HepG2 (cell line): ENCODE data around the gene SLC7A10. TPM values are rescaled to one million over a fixed set of nuclear protein-coding genes. Genes with fewer than 3 reads are reported as not detected.

Experiments
- AGO2 ChIP-seq: fragments of 200-400 bp; formaldehyde crosslinking; optimal IDR thresholded peaks from 2 replicates; pipeline ENCODE3; 2017; ENCODE audit warnings: mild to moderate bottlenecking, low read depth, low read length, moderate library complexity
- ATM ChIP-seq: fragments of 450-650 bp; IDR thresholded peaks from 2 replicates; pipeline ENCODE4 v1.7.1; 2017; ENCODE audit warnings: mild to moderate bottlenecking, borderline replicate concordance
- HCFC1 ChIP-seq: fragments of 150-350 bp; IDR thresholded peaks from 2 replicates; pipeline ENCODE4 v1.6.1; 2014; ENCODE audit warnings: low read depth, low read length
- HMG20B ChIP-seq: conservative IDR thresholded peaks from 2 replicates; pipeline ENCODE4 v1.6.1; 2016; ENCODE audit warnings: missing genetic modification reagents, missing compliant biosample characterization
- HMGA1 ChIP-seq: sonication (generic); formaldehyde crosslinking; conservative IDR thresholded peaks from 2 replicates; pipeline ENCODE4 v1.4.0; 2020; ENCODE audit warnings: missing genetic modification reagents
- KDM1A ChIP-seq: IDR thresholded peaks from 2 replicates; pipeline ENCODE4 v1.6.1; 2016; ENCODE audit warnings: missing compliant biosample characterization
- KDM4B ChIP-seq: sonication (generic); formaldehyde crosslinking; IDR thresholded peaks from 2 replicates; pipeline ENCODE4 v1.4.0; 2020; ENCODE audit warnings: missing genetic modification reagents
- NAIF1 ChIP-seq: sonication (generic); formaldehyde crosslinking; IDR thresholded peaks from 2 replicates; pipeline ENCODE4 v1.5.0; 2020; ENCODE audit warnings: mild to moderate bottlenecking, missing genetic modification reagents, borderline replicate concordance
- NFIC ChIP-seq: IDR thresholded peaks from 2 replicates; pipeline ENCODE4 v1.6.1; 2012; ENCODE audit warnings: mild to moderate bottlenecking, low read length, inconsistent platforms
- POGZ ChIP-seq: sonication (generic); formaldehyde crosslinking; IDR thresholded peaks from 2 replicates; pipeline ENCODE4 v1.4.0; 2020; ENCODE audit warnings: mild to moderate bottlenecking, missing genetic modification reagents
- SKI ChIP-seq: fragments of 450-650 bp; IDR thresholded peaks from one replicate; pipeline ENCODE4 v1.6.1; 2018; ENCODE audit warnings: mild to moderate bottlenecking; ENCODE audit not compliant: partially characterized antibody
- SYNCRIP ChIP-seq: fragments of 200-400 bp; formaldehyde crosslinking; IDR thresholded peaks from 2 replicates; pipeline ENCODE4 v1.6.1; 2018; ENCODE audit warnings: mild to moderate bottlenecking, low read depth, low read length; ENCODE audit not compliant: insufficient read depth
- TBL1XR1 ChIP-seq: fragments of 150-350 bp; IDR thresholded peaks from 2 replicates; pipeline ENCODE4 v1.6.1; 2014; ENCODE audit warnings: borderline replicate concordance, low read length; ENCODE audit not compliant: partially characterized antibody
- ZBTB1 ChIP-seq: sonication (generic); formaldehyde crosslinking; IDR thresholded peaks from 2 replicates; pipeline ENCODE4 v1.4.0; 2020; ENCODE audit warnings: missing genetic modification reagents, borderline replicate concordance
- ZEB1 ChIP-seq: IDR thresholded peaks from 2 replicates; pipeline ENCODE4 v1.6.1; 2012; ENCODE audit warnings: mild to moderate bottlenecking, low read depth, inconsistent platforms; ENCODE audit not compliant: insufficient replicate concordance
- ZFP62 ChIP-seq: sonication (generic); formaldehyde crosslinking; IDR thresholded peaks from 2 replicates; pipeline ENCODE4 v1.4.0; 2020; ENCODE audit warnings: missing genetic modification reagents
- ZNF343 ChIP-seq: sonication (generic); formaldehyde crosslinking; IDR thresholded peaks from 2 replicates; pipeline ENCODE4 v1.4.0; 2020; ENCODE audit warnings: mild to moderate bottlenecking, missing genetic modification reagents
- ZNF44 ChIP-seq: sonication (generic); formaldehyde crosslinking; IDR thresholded peaks from 2 replicates; pipeline ENCODE4 v1.5.1; 2020; ENCODE audit warnings: mild to moderate bottlenecking, missing genetic modification reagents
- ZNF563 ChIP-seq: sonication (generic); formaldehyde crosslinking; IDR thresholded peaks from 2 replicates; pipeline ENCODE4 v1.8.0; 2022; ENCODE audit warnings: mild to moderate bottlenecking, moderate library complexity, missing genetic modification reagents
- ZZZ3 ChIP-seq: sonication (generic); formaldehyde crosslinking; IDR thresholded peaks from 2 replicates; pipeline ENCODE4 v1.4.0; 2020; ENCODE audit warnings: missing genetic modification reagents, mild to moderate bottlenecking, borderline replicate concordance
- polyA plus RNA-seq, 8 experiments: library from polyadenylated mRNA; depleted of rRNA in 3 of 8; stranded (reverse) in 7 of 8; unstranded in 1 of 8; fragments of >200 nt; fragmentation: Illumina TruSeq in 4 of 8; extraction: Trizol in 4 of 8; gene quantifications; 2 replicates each; pipeline versions ENCODE4 v1.2.1 to v1.2.3, GENCODE V29; 2011 to 2016; ENCODE audit warnings: low read depth in 4 of 8, missing spikeins in 1 of 8, mixed read lengths in 1 of 8; ENCODE audit not compliant: insufficient read depth in 1 of 8
- total RNA-seq, 5 experiments: library from RNA; depleted of rRNA; stranded (reverse); fragments of >200 nt; fragmentation: Illumina TruSeq; extraction: Trizol; gene quantifications; 2 replicates each; pipeline ENCODE4 v1.2.3, GENCODE V29; 2016; ENCODE audit warnings: low read depth in 1 of 5
- TF ChIP-seq, protein P1 (sequence below): IDR thresholded peaks from 2 replicates; pipeline ENCODE4 v1.6.1; 2016
- TF ChIP-seq, protein P2 (sequence below): sonication (generic); formaldehyde crosslinking; conservative IDR thresholded peaks from 2 replicates; pipeline ENCODE4 v1.8.1; 2023; ENCODE audit warnings: missing genetic modification reagents
- TF ChIP-seq, protein P3 (sequence below): sonication (generic); formaldehyde crosslinking; conservative IDR thresholded peaks from 2 replicates; pipeline ENCODE4 v1.4.0; 2020; ENCODE audit warnings: mild to moderate bottlenecking, missing genetic modification reagents, moderate library complexity
- TF ChIP-seq, protein P4 (sequence below): sonication (generic); formaldehyde crosslinking; IDR thresholded peaks from 2 replicates; pipeline ENCODE4 v1.9.0; 2021; ENCODE audit warnings: missing genetic modification reagents, borderline replicate concordance

The SLC7A10 gene
- total and polyA plus RNA-seq, 2 of the 13 experiments (the other 11 are each of a cell fraction or from before 2014, with no cell fraction given): 1.1 to 2.2 TPM

DNA sequence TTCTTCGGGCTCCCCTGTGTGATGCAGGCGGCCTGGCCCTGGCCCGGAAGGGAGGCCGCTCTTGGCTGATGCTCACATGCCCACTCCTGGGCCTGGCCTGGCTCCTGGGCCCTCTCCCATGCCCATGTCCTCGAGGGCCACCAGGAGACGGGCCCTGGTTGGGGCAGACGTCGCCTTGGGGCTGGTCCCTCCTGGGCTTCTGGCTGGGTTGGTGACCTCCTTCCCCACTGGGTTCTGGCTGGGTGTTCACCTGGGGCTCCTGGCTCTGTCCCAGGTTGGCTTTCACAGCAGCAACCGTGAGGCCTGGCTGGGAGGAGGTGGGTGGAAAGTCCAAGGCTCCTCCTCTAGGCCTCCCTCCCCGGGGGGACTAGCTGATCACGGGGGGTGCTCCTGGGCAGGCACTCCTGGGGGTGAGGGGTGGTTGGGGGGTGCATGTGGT, 15.5 kb upstream of the SLC7A10 start (continued):
- TF ChIP-seq, protein P1, sequence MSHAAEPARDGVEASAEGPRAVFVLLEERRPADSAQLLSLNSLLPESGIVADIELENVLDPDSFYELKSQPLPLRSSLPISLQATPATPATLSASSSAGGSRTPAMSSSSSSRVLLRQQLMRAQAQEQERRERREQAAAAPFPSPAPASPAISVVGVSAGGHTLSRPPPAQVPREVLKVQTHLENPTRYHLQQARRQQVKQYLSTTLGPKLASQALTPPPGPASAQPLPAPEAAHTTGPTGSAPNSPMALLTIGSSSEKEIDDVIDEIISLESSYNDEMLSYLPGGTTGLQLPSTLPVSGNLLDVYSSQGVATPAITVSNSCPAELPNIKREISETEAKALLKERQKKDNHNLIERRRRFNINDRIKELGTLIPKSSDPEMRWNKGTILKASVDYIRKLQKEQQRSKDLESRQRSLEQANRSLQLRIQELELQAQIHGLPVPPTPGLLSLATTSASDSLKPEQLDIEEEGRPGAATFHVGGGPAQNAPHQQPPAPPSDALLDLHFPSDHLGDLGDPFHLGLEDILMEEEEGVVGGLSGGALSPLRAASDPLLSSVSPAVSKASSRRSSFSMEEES (CRISPR knock-in tag): no peak
- TF ChIP-seq, protein P2, sequence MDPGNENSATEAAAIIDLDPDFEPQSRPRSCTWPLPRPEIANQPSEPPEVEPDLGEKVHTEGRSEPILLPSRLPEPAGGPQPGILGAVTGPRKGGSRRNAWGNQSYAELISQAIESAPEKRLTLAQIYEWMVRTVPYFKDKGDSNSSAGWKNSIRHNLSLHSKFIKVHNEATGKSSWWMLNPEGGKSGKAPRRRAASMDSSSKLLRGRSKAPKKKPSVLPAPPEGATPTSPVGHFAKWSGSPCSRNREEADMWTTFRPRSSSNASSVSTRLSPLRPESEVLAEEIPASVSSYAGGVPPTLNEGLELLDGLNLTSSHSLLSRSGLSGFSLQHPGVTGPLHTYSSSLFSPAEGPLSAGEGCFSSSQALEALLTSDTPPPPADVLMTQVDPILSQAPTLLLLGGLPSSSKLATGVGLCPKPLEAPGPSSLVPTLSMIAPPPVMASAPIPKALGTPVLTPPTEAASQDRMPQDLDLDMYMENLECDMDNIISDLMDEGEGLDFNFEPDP (CRISPR knock-in tag): no peak
- TF ChIP-seq ZEB1 (no peak), NFIC (no peak), HMG20B (CRISPR knock-in tag) (no peak), KDM1A (no peak), ZNF343 (no peak), ZNF563 (CRISPR knock-in tag) (peak; percentile 73; the same call in 1 of the 2 replicates), HCFC1 (no peak), SYNCRIP (no peak), POGZ (CRISPR knock-in tag) (no peak), ZFP62 (CRISPR knock-in tag) (no peak), ZNF44 (CRISPR knock-in tag) (no peak), TBL1XR1 (no peak), SKI (no peak), ATM (no peak), KDM4B (CRISPR knock-in tag) (no peak), ZZZ3 (CRISPR knock-in tag) (no peak), ZBTB1 (CRISPR knock-in tag) (no peak), NAIF1 (no peak), AGO2 (no peak), HMGA1 (CRISPR knock-in tag) (no peak)
- TF ChIP-seq, protein P3, sequence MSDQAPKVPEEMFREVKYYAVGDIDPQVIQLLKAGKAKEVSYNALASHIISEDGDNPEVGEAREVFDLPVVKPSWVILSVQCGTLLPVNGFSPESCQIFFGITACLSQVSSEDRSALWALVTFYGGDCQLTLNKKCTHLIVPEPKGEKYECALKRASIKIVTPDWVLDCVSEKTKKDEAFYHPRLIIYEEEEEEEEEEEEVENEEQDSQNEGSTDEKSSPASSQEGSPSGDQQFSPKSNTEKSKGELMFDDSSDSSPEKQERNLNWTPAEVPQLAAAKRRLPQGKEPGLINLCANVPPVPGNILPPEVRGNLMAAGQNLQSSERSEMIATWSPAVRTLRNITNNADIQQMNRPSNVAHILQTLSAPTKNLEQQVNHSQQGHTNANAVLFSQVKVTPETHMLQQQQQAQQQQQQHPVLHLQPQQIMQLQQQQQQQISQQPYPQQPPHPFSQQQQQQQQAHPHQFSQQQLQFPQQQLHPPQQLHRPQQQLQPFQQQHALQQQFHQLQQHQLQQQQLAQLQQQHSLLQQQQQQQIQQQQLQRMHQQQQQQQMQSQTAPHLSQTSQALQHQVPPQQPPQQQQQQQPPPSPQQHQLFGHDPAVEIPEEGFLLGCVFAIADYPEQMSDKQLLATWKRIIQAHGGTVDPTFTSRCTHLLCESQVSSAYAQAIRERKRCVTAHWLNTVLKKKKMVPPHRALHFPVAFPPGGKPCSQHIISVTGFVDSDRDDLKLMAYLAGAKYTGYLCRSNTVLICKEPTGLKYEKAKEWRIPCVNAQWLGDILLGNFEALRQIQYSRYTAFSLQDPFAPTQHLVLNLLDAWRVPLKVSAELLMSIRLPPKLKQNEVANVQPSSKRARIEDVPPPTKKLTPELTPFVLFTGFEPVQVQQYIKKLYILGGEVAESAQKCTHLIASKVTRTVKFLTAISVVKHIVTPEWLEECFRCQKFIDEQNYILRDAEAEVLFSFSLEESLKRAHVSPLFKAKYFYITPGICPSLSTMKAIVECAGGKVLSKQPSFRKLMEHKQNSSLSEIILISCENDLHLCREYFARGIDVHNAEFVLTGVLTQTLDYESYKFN: peak; percentile 57; the same call in 1 of the 2 replicates
- TF ChIP-seq, protein P4, sequence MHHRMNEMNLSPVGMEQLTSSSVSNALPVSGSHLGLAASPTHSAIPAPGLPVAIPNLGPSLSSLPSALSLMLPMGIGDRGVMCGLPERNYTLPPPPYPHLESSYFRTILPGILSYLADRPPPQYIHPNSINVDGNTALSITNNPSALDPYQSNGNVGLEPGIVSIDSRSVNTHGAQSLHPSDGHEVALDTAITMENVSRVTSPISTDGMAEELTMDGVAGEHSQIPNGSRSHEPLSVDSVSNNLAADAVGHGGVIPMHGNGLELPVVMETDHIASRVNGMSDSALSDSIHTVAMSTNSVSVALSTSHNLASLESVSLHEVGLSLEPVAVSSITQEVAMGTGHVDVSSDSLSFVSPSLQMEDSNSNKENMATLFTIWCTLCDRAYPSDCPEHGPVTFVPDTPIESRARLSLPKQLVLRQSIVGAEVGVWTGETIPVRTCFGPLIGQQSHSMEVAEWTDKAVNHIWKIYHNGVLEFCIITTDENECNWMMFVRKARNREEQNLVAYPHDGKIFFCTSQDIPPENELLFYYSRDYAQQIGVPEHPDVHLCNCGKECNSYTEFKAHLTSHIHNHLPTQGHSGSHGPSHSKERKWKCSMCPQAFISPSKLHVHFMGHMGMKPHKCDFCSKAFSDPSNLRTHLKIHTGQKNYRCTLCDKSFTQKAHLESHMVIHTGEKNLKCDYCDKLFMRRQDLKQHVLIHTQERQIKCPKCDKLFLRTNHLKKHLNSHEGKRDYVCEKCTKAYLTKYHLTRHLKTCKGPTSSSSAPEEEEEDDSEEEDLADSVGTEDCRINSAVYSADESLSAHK (CRISPR knock-in tag): no peak
